GM12874 (cell line): ENCODE data around the gene LMBRD1.

Experiments
- CTCF ChIP-seq: IDR thresholded peaks from 2 replicates; pipeline ENCODE4 v1.5.1; 2011; ENCODE audit warnings: low read depth, mild to moderate bottlenecking, control low read depth, low read length, moderate library complexity; ENCODE audit not compliant: insufficient read depth

The LMBRD1 gene

DNA sequence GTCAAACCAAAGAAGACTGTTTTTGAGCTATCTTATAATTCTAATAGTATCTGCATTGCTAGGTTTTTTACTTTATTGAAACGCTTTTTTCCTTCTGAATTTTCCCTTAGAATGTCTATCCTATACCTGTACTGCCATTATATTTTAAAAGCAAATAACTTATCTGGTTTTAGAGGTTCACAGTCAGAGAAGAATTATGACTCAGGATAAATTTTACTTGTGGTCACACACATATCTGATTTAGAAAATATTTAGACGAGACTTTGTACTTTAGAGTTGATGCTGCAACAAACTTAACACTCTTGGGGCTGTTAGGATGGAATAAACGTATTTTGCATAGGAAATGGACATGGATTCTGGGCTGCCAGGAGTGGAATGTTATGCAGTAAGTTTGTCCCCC lies 33.0 kb downstream of the LMBRD1 start:
- no peak for TF ChIP-seq CTCF

DNA sequence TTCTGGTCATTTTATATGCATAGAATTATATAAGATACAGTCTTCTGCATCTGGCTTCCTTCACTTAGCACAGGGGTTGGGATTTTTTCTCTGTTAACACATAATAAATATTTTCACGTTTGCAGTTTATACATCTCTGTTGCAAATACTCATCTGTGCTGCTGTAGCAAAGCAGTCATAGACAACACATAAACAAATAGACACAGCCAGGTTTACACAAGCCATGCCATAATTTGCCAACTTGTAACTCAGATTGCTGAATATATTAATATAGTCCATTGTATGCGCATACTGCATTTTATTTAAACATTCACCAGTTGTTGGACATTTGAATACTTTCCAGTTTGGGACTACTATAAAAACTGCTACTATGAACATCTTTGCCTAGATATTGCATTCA lies 35.0 kb downstream of the LMBRD1 start:
- no peak for TF ChIP-seq CTCF

GRCh38 chr6:69758214-69758613 lies 38.6 kb downstream of the LMBRD1 start:
- no peak for TF ChIP-seq CTCF

DNA sequence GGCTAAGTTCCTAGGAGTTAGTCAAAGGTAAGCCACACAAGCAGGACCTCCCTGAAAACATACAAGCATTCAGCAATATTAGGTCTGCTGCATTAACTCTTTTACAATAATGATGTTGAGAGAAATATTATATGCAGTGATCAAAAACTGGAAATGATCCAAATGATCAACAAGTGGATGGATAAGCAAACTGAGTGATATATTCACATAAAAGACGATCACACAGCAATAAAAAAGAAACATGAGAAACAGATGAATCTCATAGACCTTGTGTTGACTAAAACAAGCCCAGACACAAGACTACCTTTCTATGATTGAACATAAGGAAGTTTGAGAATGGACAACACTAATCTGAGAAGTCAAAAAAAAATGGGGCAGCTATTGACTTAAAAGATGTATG lies 39.9 kb downstream of the LMBRD1 start:
- no peak for TF ChIP-seq CTCF

GRCh38 chr6:69756366-69756765 lies 40.4 kb downstream of the LMBRD1 start:
- no peak for TF ChIP-seq CTCF

GRCh38 chr6:69735027-69735426 lies 61.8 kb downstream of the LMBRD1 start:
- no peak for TF ChIP-seq CTCF

DNA sequence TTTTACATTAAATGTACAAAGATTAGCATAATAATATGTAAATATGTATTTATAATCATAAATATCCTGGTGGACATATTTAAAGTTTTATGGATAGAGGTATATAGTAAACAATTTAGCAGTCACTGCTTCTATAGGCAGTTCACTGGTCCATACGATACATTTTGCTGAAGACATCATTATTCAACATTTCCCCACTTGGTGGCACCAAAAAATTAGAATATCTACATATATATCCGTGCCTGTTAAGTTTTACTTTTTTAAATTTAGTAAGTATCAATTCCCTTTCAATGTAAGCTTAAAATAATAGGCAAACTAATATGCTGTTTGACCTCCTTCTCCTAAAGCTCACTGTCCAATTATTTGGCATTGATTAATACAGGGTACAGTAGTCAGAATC lies 64.2 kb downstream of the LMBRD1 start:
- TF ChIP-seq CTCF = no peak

GRCh38 chr6:69732045-69732444 lies 64.8 kb downstream of the LMBRD1 start:
- no peak for TF ChIP-seq CTCF
